Measurements from ENCODE around the gene IFFO2. TPM values are rescaled to one million over a fixed set of nuclear protein-coding genes. Genes with fewer than 3 reads are reported as not detected.
A peak's percentile ranks its signal among the peaks of the same experiment; 100 is the strongest.
"Not testable (repeated sequence)": the region's sequence is repeated elsewhere in the genome, so short reads cannot be mapped to it uniquely, and the experiment has no call there.

The IFFO2 gene
- total RNA-seq, 1 experiment from 2014 or later: 6.4 TPM

- DNase-seq (ENCODE audit: low read depth, low spot score): peak; percentile 10
- in situ Hi-C loops (cut with HindIII; ENCODE audit: low pct_unique_long_range_greater_than_20kb, low sequenced_read_pairs): not testable (repeated sequence)
Observed at GRCh38 chr1:18891858-18892257, 64.6 kb downstream of the IFFO2 start.

GRCh38 chr1:18891426-18891780 is 65.1 kb downstream of the IFFO2 start:
- no peak for DNase-seq (ENCODE audit: low read depth, low spot score)
- in situ Hi-C loops (cut with HindIII; ENCODE audit: low pct_unique_long_range_greater_than_20kb, low sequenced_read_pairs): no loop called here

- in situ Hi-C loops (cut with HindIII; ENCODE audit: low pct_unique_long_range_greater_than_20kb, low sequenced_read_pairs): no loop called here
- DNase-seq (ENCODE audit: low read depth, low spot score): no peak
Observed at GRCh38 chr1:18890706-18891425, 65.6 kb downstream of the IFFO2 start.

- in situ Hi-C loops (cut with HindIII; ENCODE audit: low pct_unique_long_range_greater_than_20kb, low sequenced_read_pairs): no loop called here
- DNase-seq (ENCODE audit: low read depth, low spot score): no peak
Observed at GRCh38 chr1:18886003-18886335, 70.5 kb downstream of the IFFO2 start.

- in situ Hi-C loops (cut with HindIII; ENCODE audit: low pct_unique_long_range_greater_than_20kb, low sequenced_read_pairs): no loop called here
- no peak for DNase-seq (ENCODE audit: low read depth, low spot score)
Observed at GRCh38 chr1:18885311-18886002, 71.0 kb downstream of the IFFO2 start.

GRCh38 chr1:18884727-18885126 is 71.7 kb downstream of the IFFO2 start:
- no peak for DNase-seq (ENCODE audit: low read depth, low spot score)
- in situ Hi-C loops (cut with HindIII; ENCODE audit: low pct_unique_long_range_greater_than_20kb, low sequenced_read_pairs): no loop called here

- no peak for DNase-seq (ENCODE audit: low read depth, low spot score)
- in situ Hi-C loops (cut with HindIII; ENCODE audit: low pct_unique_long_range_greater_than_20kb, low sequenced_read_pairs): no loop called here
Observed at GRCh38 chr1:18884419-18884717, 72.1 kb downstream of the IFFO2 start.

GRCh38 chr1:18883636-18884418 is 72.6 kb downstream of the IFFO2 start:
- peak; percentile 67 for DNase-seq (ENCODE audit: low read depth, low spot score)
- in situ Hi-C loops (cut with HindIII; ENCODE audit: low pct_unique_long_range_greater_than_20kb, low sequenced_read_pairs): no loop called here

GRCh38 chr1:18883079-18883478 is 73.4 kb downstream of the IFFO2 start:
- in situ Hi-C loops (cut with HindIII; ENCODE audit: low pct_unique_long_range_greater_than_20kb, low sequenced_read_pairs): no loop called here

GRCh38 chr1:18882486-18882885 is 74.0 kb downstream of the IFFO2 start:
- in situ Hi-C loops (cut with HindIII; ENCODE audit: low pct_unique_long_range_greater_than_20kb, low sequenced_read_pairs): no loop called here
- no peak for DNase-seq (ENCODE audit: low read depth, low spot score)

More at GRCh38 chr1:18883079-18883478, 73.4 kb downstream of the IFFO2 start:
- no peak for DNase-seq (ENCODE audit: low read depth, low spot score)

- in situ Hi-C loops (cut with HindIII; ENCODE audit: low pct_unique_long_range_greater_than_20kb, low sequenced_read_pairs): no loop called here
- DNase-seq (ENCODE audit: low read depth, low spot score): no peak
Observed at GRCh38 chr1:18881642-18882431, 74.6 kb downstream of the IFFO2 start.

GRCh38 chr1:18881164-18881563 is 75.3 kb downstream of the IFFO2 start:
- DNase-seq (ENCODE audit: low read depth, low spot score): no peak
- in situ Hi-C loops (cut with HindIII; ENCODE audit: low pct_unique_long_range_greater_than_20kb, low sequenced_read_pairs): no loop called here

GRCh38 chr1:18880585-18880984 is 75.9 kb downstream of the IFFO2 start:
- in situ Hi-C loops (cut with HindIII; ENCODE audit: low pct_unique_long_range_greater_than_20kb, low sequenced_read_pairs): no loop called here
- DNase-seq (ENCODE audit: low read depth, low spot score): no peak

- in situ Hi-C loops (cut with HindIII; ENCODE audit: low pct_unique_long_range_greater_than_20kb, low sequenced_read_pairs): no loop called here
- no peak for DNase-seq (ENCODE audit: low read depth, low spot score)
Observed at GRCh38 chr1:18879791-18880309, 76.6 kb downstream of the IFFO2 start.

GRCh38 chr1:18879215-18879790 is 77.2 kb downstream of the IFFO2 start:
- in situ Hi-C loops (cut with HindIII; ENCODE audit: low pct_unique_long_range_greater_than_20kb, low sequenced_read_pairs): no loop called here

GRCh38 chr1:18878538-18879214 is 77.8 kb downstream of the IFFO2 start:
- in situ Hi-C loops (cut with HindIII; ENCODE audit: low pct_unique_long_range_greater_than_20kb, low sequenced_read_pairs): no loop called here
- no peak for DNase-seq (ENCODE audit: low read depth, low spot score)

More at GRCh38 chr1:18879215-18879790, 77.2 kb downstream of the IFFO2 start:
- no peak for DNase-seq (ENCODE audit: low read depth, low spot score)

GRCh38 chr1:18877282-18877681 is 79.2 kb downstream of the IFFO2 start:
- DNase-seq (ENCODE audit: low read depth, low spot score): no peak
- in situ Hi-C loops (cut with HindIII; ENCODE audit: low pct_unique_long_range_greater_than_20kb, low sequenced_read_pairs): no loop called here
